Suprapubic skin (tissue), 3 donors: ENCODE data around the gene CDX4.

Source experiments
- CTCF ChIP-seq, 2 donors: fragments of 200-600 bp in 1 of 2; fragments of 450-650 bp in 1 of 2; sonication (generic) in 1 of 2; IDR thresholded peaks; one replicate each; pipeline ENCODE4 v1.5.1; 2016 to 2019; ENCODE audit warnings: antibody characterized with exemption in 2 of 2, mild to moderate bottlenecking in 1 of 2, moderate library complexity in 1 of 2
- POLR2AphosphoS5 ChIP-seq, 3 donors: sonication (generic); formaldehyde crosslinking; IDR thresholded peaks; one replicate each; pipeline ENCODE4 v1.6.1; 2017; ENCODE audit warnings: antibody characterized with exemption in 3 of 3

GRCh38 chrX:73468376-73468775, 21.5 kb downstream of the CDX4 start:
- TF ChIP-seq POLR2AphosphoS5 (IDR thresholded peaks at IDR 0.05) (no peak), CTCF (IDR thresholded peaks at IDR 0.05) (no peak)
